ENCODE results near the gene CNNM4.

DNA sequence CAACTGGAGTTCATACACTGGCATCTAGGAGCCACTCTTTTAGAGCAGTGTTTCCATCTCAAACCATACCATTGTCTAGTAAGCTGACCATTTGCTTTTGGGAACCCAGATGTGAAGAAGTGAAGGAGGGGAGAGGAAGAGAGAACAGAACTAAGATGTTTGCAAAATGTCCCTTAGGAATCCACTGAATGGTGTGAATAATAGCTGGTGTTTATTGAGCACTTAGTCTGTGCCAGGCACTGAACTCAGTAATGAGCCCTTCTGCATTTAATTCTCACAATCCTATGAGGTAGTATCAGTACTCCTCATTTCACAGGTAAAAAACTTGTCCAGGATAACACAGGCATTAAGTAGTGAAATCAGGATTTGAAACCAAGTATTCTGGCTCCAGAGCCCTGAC is 44.3 kb upstream of the CNNM4 start:
- TF ChIP-seq, protein P1, sequence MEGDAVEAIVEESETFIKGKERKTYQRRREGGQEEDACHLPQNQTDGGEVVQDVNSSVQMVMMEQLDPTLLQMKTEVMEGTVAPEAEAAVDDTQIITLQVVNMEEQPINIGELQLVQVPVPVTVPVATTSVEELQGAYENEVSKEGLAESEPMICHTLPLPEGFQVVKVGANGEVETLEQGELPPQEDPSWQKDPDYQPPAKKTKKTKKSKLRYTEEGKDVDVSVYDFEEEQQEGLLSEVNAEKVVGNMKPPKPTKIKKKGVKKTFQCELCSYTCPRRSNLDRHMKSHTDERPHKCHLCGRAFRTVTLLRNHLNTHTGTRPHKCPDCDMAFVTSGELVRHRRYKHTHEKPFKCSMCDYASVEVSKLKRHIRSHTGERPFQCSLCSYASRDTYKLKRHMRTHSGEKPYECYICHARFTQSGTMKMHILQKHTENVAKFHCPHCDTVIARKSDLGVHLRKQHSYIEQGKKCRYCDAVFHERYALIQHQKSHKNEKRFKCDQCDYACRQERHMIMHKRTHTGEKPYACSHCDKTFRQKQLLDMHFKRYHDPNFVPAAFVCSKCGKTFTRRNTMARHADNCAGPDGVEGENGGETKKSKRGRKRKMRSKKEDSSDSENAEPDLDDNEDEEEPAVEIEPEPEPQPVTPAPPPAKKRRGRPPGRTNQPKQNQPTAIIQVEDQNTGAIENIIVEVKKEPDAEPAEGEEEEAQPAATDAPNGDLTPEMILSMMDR (IDR thresholded peaks at IDR 0.05) = no peak
- no peak for TF ChIP-seq POLR2A (IDR thresholded peaks at IDR 0.05)

All from Peyer's patch (tissue), 4 donors.